ENCODE results near the gene ITGB6. TPM values are rescaled to one million over a fixed set of nuclear protein-coding genes. Genes with fewer than 3 reads are reported as not detected.

The ITGB6 gene
- total RNA-seq, 1 experiment from 2014 or later = not detected

GRCh38 chr2:160063879-160064612 is 136.0 kb downstream of the ITGB6 start:
- ChIA-PET CTCF (no interaction called here), POLR2A (no interaction called here)
- peaks cover 33% of the 10 kb centered on the region for H3K27me3 Mint-ChIP-seq (ENCODE audit: low read depth)
- peaks cover 41% of the 10 kb centered on the region for H3K9me3 Mint-ChIP-seq
- H3K4me3 Mint-ChIP-seq = no peak overlapping the region
- H3K27ac Mint-ChIP-seq = no peak overlapping the region
- TF ChIP-seq MXD4 (CRISPR knock-in tag; IDR thresholded peaks at IDR 0.05; ENCODE audit: borderline replicate concordance) = no peak
- TF ChIP-seq, protein P1, sequence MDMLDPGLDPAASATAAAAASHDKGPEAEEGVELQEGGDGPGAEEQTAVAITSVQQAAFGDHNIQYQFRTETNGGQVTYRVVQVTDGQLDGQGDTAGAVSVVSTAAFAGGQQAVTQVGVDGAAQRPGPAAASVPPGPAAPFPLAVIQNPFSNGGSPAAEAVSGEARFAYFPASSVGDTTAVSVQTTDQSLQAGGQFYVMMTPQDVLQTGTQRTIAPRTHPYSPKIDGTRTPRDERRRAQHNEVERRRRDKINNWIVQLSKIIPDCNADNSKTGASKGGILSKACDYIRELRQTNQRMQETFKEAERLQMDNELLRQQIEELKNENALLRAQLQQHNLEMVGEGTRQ (CRISPR knock-in tag; IDR thresholded peaks at IDR 0.05) = no peak
- no peak for TF ChIP-seq ZNF423 (CRISPR knock-in tag; IDR thresholded peaks at IDR 0.05)
- TF ChIP-seq GTF2I (CRISPR knock-in tag; conservative IDR thresholded peaks at IDR 0.05) = no peak
- TF ChIP-seq CREB1 (CRISPR knock-in tag; IDR thresholded peaks at IDR 0.05) = no peak
- TF ChIP-seq, protein P2, sequence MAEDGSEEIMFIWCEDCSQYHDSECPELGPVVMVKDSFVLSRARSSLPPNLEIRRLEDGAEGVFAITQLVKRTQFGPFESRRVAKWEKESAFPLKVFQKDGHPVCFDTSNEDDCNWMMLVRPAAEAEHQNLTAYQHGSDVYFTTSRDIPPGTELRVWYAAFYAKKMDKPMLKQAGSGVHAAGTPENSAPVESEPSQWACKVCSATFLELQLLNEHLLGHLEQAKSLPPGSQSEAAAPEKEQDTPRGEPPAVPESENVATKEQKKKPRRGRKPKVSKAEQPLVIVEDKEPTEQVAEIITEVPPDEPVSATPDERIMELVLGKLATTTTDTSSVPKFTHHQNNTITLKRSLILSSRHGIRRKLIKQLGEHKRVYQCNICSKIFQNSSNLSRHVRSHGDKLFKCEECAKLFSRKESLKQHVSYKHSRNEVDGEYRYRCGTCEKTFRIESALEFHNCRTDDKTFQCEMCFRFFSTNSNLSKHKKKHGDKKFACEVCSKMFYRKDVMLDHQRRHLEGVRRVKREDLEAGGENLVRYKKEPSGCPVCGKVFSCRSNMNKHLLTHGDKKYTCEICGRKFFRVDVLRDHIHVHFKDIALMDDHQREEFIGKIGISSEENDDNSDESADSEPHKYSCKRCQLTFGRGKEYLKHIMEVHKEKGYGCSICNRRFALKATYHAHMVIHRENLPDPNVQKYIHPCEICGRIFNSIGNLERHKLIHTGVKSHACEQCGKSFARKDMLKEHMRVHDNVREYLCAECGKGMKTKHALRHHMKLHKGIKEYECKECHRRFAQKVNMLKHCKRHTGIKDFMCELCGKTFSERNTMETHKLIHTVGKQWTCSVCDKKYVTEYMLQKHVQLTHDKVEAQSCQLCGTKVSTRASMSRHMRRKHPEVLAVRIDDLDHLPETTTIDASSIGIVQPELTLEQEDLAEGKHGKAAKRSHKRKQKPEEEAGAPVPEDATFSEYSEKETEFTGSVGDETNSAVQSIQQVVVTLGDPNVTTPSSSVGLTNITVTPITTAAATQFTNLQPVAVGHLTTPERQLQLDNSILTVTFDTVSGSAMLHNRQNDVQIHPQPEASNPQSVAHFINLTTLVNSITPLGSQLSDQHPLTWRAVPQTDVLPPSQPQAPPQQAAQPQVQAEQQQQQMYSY (CRISPR knock-in tag; IDR thresholded peaks at IDR 0.05) = no peak
- no peak for TF ChIP-seq NR2C2 (CRISPR knock-in tag; IDR thresholded peaks at IDR 0.05)
- TF ChIP-seq PRRX2 (CRISPR knock-in tag; IDR thresholded peaks at IDR 0.05) = no peak
- TF ChIP-seq ZNF263 (CRISPR knock-in tag; IDR thresholded peaks at IDR 0.05; ENCODE audit: low read depth) = no peak
- TF ChIP-seq ATF2 (CRISPR knock-in tag; IDR thresholded peaks at IDR 0.05; ENCODE audit: borderline replicate concordance, low read depth) = no peak
- peaks cover 29% of the 10 kb centered on the region for H3K36me3 Mint-ChIP-seq
- H3K4me1 Mint-ChIP-seq = peaks cover 9% of the 10 kb centered on the region
- no peak for ATAC-seq
- no peak for DNase-seq (ENCODE audit: low spot score)

- Mint-ChIP-seq H3K27me3 (ENCODE audit: low read depth) (peaks cover 35% of the 10 kb centered on the region), H3K4me3 (peak overlapping the region; percentile 83)
- CTCF ChIA-PET = no interaction called here
These were observed 136.8 kb downstream of the ITGB6 start for GRCh38 chr2:160063271-160063670.

More at GRCh38 chr2:160063271-160063670, 136.8 kb downstream of the ITGB6 start:
- Mint-ChIP-seq H3K27ac (no peak overlapping the region), H3K9me3 (peaks cover 36% of the 10 kb centered on the region), H3K36me3 (peaks cover 21% of the 10 kb centered on the region), H3K4me1 (peaks cover 9% of the 10 kb centered on the region)
- POLR2A ChIA-PET = no interaction called here
- DNase-seq (ENCODE audit: low spot score) (no peak), ATAC-seq (peak; percentile 7)
- TF ChIP-seq, protein P3, sequence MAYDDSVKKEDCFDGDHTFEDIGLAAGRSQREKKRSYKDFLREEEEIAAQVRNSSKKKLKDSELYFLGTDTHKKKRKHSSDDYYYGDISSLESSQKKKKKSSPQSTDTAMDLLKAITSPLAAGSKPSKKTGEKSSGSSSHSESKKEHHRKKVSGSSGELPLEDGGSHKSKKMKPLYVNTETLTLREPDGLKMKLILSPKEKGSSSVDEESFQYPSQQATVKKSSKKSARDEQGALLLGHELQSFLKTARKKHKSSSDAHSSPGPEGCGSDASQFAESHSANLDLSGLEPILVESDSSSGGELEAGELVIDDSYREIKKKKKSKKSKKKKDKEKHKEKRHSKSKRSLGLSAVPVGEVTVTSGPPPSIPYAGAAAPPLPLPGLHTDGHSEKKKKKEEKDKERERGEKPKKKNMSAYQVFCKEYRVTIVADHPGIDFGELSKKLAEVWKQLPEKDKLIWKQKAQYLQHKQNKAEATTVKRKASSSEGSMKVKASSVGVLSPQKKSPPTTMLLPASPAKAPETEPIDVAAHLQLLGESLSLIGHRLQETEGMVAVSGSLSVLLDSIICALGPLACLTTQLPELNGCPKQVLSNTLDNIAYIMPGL (CRISPR knock-in tag; IDR thresholded peaks at IDR 0.05) = no peak
- TF ChIP-seq CBFB (CRISPR knock-in tag; IDR thresholded peaks at IDR 0.05; ENCODE audit: low read depth) (no peak), IRF2 (CRISPR knock-in tag; IDR thresholded peaks at IDR 0.05; ENCODE audit: borderline replicate concordance, low read depth) (no peak), SOX15 (CRISPR knock-in tag; IDR thresholded peaks at IDR 0.05) (no peak), ERG (CRISPR knock-in tag; IDR thresholded peaks at IDR 0.05) (no peak)
- TF ChIP-seq, protein P4, sequence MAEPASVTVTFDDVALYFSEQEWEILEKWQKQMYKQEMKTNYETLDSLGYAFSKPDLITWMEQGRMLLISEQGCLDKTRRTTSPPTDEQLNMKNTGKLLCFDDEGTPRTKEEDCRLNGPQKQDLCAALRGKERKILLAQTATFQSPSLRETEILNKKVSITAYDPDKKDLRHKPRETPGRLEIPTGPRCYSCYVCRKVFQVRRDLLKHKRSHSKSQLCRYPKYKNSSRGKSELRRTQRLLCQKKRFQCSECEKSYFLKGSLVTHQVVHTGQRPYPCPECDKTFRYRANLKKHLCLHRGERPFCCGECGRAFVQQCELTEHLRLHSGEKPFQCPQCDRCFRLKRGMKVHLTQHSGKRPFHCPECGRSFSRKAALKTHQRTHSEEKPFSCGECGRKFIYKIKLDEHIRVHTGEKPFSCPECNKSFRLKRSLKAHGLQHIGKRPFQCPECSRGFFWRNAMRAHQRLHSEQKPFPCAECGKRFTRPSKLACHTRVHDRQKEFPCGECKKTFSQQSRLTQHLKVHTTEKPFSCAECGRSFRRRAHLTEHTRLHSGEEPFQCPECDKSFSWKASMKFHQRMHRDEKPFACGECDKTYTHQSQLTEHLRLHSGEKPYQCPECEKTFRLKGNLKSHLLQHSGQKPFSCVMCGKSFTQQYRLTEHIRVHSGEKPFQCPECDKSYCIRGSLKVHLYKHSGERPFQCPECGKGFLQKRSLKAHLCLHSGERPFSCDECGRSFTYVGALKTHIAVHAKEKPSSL (CRISPR knock-in tag; conservative IDR thresholded peaks at IDR 0.05) = no peak

Data from WTC11 (cell line).